Neural cell (in vitro differentiated cells): Measurements from ENCODE around the gene ATP8B3. TPM values are rescaled to one million over a fixed set of nuclear protein-coding genes. Genes with fewer than 3 reads are reported as not detected.

Experiments
- H2AFZ ChIP-seq: fragments of 200-600, 300-800 bp; sonication (generic), shearing (Covaris generic); 2 replicates; pipeline ENCODE4 v1.6.0; 2014; ENCODE audit warnings: low read depth, mild to moderate bottlenecking, antibody characterized with exemption, low read length, moderate library complexity
- H3F3A ChIP-seq: fragments of 200-600 bp; shearing (Covaris generic); 2 replicates; pipeline ENCODE4 v1.6.1; 2016; ENCODE audit warnings: mild to moderate bottlenecking, moderate library complexity, mixed read lengths, antibody characterized with exemption, low read length; ENCODE audit not compliant: insufficient read depth, poor library complexity, severe bottlenecking
- H3K27ac ChIP-seq: fragments of 200-600, 300-800 bp; sonication (generic), shearing (Covaris generic); 2 replicates; pipeline ENCODE4 v1.5.1; 2014; ENCODE audit warnings: mild to moderate bottlenecking, low read length, moderate library complexity
- H3K27me3 ChIP-seq: fragments of 300-800, 200-600 bp; sonication (generic), shearing (Covaris generic); 2 replicates; pipeline ENCODE4 v1.6.0; 2014; ENCODE audit warnings: mild to moderate bottlenecking, low read depth, low read length, moderate library complexity; ENCODE audit not compliant: insufficient read depth
- H3K36me3 ChIP-seq: fragments of 300-800, 200-600 bp; sonication (generic), shearing (Covaris generic); 2 replicates; pipeline ENCODE4 v1.5.1; 2014; ENCODE audit warnings: mild to moderate bottlenecking, antibody characterized with exemption, low read length, moderate library complexity; ENCODE audit not compliant: insufficient read depth
- H3K4me2 ChIP-seq: fragments of 300-800, 200-600 bp; sonication (generic), shearing (Covaris generic); 2 replicates; pipeline ENCODE4 v1.6.0; 2014; ENCODE audit warnings: mild to moderate bottlenecking, low read length
- H3K4me3 ChIP-seq: fragments of 300-800, 200-600 bp; sonication (generic), shearing (Covaris generic); 2 replicates; pipeline ENCODE4 v1.5.1; 2014; ENCODE audit warnings: mild to moderate bottlenecking, low read length, moderate library complexity
- H3K79me2 ChIP-seq: fragments of 200-600 bp; shearing (Covaris generic); replicated peaks from 2 replicates; pipeline ENCODE4 v1.6.0; 2014; ENCODE audit warnings: mild to moderate bottlenecking, low read length, moderate library complexity; ENCODE audit not compliant: insufficient read depth
- H3K9ac ChIP-seq: fragments of 300-800, 200-600 bp; sonication (generic), shearing (Covaris generic); 2 replicates; pipeline ENCODE4 v1.6.1; 2016; ENCODE audit warnings: mild to moderate bottlenecking, low read length, mixed read lengths
- H3K9me2 ChIP-seq: fragments of 200-600 bp; shearing (Covaris generic); 2 replicates; pipeline ENCODE4 v1.6.1; 2016; ENCODE audit warnings: mild to moderate bottlenecking, low read length, mixed read lengths; ENCODE audit not compliant: insufficient read depth
- H3K9me3 ChIP-seq: fragments of 200-600, 300-800 bp; sonication (generic), shearing (Covaris generic); 2 replicates; pipeline ENCODE4 v1.6.1; 2016; ENCODE audit warnings: mild to moderate bottlenecking, mixed run types, low read length, moderate library complexity, mixed read lengths
- H4K20me1 ChIP-seq: fragments of 200-600 bp; shearing (Covaris generic); 2 replicates; pipeline ENCODE4 v1.6.1; 2016; ENCODE audit warnings: mild to moderate bottlenecking, mixed run types; ENCODE audit not compliant: insufficient read depth
- EP300 ChIP-seq: fragments of 450-650 bp; conservative IDR thresholded peaks from 2 replicates; pipeline ENCODE4 v1.6.1; 2014; ENCODE audit warnings: antibody characterized with exemption, mild to moderate bottlenecking, moderate library complexity; ENCODE audit not compliant: poor library complexity, severe bottlenecking
- EZH2 ChIP-seq: fragments of 200-600, 300-800 bp; shearing (Covaris generic), sonication (generic); IDR thresholded peaks from 2 replicates; pipeline ENCODE4 v1.6.1; 2014; ENCODE audit warnings: antibody characterized with exemption, low read length, borderline replicate concordance, mild to moderate bottlenecking; ENCODE audit not compliant: insufficient read depth, poor library complexity, severe bottlenecking
- MXI1 ChIP-seq: fragments of 450-650 bp; conservative IDR thresholded peaks from 2 replicates; pipeline ENCODE4 v1.6.1; 2014; ENCODE audit warnings: antibody characterized with exemption, mild to moderate bottlenecking; ENCODE audit not compliant: poor library complexity, severe bottlenecking
- POLR2AphosphoS5 ChIP-seq: IDR thresholded peaks from 2 replicates; pipeline ENCODE4 v1.6.1; 2012
- RAD21 ChIP-seq: fragments of 450-650 bp; conservative IDR thresholded peaks from 2 replicates; pipeline ENCODE4 v1.6.1; 2014; ENCODE audit warnings: antibody characterized with exemption, mild to moderate bottlenecking, moderate library complexity
- SMC3 ChIP-seq: fragments of 450-650 bp; conservative IDR thresholded peaks from 2 replicates; pipeline ENCODE4 v1.6.1; 2014; ENCODE audit warnings: antibody characterized with exemption, mild to moderate bottlenecking, moderate library complexity; ENCODE audit not compliant: poor library complexity
- TAF1 ChIP-seq: IDR thresholded peaks from 2 replicates; pipeline ENCODE4 v1.6.1; 2012; ENCODE audit warnings: low read depth
- polyA plus RNA-seq: library from polyadenylated mRNA; depleted of rRNA; stranded (reverse); fragments of >200 nt; gene quantifications from 2 replicates; pipeline ENCODE4 v1.2.3, GENCODE V29; 2014
- TF ChIP-seq, protein P1 (sequence below): IDR thresholded peaks from 2 replicates; pipeline ENCODE4 v1.6.1; 2012; ENCODE audit warnings: borderline replicate concordance
- TF ChIP-seq, protein P2 (sequence below): fragments of 450-650 bp; IDR thresholded peaks from 2 replicates; pipeline ENCODE4 v1.5.1; 2014; ENCODE audit warnings: antibody characterized with exemption, mild to moderate bottlenecking, moderate library complexity; ENCODE audit not compliant: poor library complexity, severe bottlenecking

ATP8B3 gene
- polyA plus RNA-seq, 1 donor from 2014 or later = 1.5 TPM

DNA sequence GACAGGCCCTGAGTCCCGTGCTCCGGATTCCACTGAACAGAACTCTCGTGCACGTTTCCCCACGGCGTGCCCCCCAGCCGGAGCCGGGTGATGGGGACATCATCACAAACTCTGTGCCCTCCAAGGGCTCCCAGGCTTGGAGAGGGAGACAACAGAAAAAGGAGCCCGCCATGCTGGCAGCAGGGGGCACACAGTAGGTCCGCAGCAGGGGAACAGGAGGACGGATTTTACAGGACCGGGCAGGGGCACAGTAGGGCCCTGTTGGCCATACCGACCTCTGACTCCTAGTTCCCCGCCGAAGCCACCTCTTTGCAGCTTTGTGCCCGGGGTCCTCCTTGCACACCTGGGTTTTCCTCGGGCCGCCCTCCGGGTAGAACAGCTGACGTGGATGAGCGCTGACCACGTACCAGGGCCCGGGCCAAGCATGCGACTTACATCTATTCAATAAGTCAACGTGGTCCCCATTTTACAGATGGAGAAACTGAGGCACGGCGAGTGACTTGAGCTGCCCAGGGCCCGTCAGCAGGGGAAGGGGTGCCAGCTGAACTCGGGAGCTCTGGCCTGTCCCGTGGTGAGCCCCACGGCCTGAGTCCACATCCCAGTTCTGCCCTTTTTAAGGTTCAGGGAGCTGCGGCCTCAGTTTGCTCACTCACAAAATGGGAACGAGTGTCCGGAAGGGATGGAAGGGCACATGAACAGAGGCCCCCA is 68.9 kb downstream of the ATP8B3 start:
- H3K4me3 ChIP-seq = no peak overlapping the region
- H3F3A ChIP-seq = no peaks in the 10 kb centered on the region
- H3K9me2 ChIP-seq = no peaks in the 10 kb centered on the region
- TF ChIP-seq, protein P1, sequence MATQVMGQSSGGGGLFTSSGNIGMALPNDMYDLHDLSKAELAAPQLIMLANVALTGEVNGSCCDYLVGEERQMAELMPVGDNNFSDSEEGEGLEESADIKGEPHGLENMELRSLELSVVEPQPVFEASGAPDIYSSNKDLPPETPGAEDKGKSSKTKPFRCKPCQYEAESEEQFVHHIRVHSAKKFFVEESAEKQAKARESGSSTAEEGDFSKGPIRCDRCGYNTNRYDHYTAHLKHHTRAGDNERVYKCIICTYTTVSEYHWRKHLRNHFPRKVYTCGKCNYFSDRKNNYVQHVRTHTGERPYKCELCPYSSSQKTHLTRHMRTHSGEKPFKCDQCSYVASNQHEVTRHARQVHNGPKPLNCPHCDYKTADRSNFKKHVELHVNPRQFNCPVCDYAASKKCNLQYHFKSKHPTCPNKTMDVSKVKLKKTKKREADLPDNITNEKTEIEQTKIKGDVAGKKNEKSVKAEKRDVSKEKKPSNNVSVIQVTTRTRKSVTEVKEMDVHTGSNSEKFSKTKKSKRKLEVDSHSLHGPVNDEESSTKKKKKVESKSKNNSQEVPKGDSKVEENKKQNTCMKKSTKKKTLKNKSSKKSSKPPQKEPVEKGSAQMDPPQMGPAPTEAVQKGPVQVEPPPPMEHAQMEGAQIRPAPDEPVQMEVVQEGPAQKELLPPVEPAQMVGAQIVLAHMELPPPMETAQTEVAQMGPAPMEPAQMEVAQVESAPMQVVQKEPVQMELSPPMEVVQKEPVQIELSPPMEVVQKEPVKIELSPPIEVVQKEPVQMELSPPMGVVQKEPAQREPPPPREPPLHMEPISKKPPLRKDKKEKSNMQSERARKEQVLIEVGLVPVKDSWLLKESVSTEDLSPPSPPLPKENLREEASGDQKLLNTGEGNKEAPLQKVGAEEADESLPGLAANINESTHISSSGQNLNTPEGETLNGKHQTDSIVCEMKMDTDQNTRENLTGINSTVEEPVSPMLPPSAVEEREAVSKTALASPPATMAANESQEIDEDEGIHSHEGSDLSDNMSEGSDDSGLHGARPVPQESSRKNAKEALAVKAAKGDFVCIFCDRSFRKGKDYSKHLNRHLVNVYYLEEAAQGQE = no peak
- TF ChIP-seq SMC3 (no peak), EZH2 (no peak), TAF1 (no peak), MXI1 (no peak), POLR2AphosphoS5 (no peak), RAD21 (no peak), EP300 (no peak)
- TF ChIP-seq, protein P2, sequence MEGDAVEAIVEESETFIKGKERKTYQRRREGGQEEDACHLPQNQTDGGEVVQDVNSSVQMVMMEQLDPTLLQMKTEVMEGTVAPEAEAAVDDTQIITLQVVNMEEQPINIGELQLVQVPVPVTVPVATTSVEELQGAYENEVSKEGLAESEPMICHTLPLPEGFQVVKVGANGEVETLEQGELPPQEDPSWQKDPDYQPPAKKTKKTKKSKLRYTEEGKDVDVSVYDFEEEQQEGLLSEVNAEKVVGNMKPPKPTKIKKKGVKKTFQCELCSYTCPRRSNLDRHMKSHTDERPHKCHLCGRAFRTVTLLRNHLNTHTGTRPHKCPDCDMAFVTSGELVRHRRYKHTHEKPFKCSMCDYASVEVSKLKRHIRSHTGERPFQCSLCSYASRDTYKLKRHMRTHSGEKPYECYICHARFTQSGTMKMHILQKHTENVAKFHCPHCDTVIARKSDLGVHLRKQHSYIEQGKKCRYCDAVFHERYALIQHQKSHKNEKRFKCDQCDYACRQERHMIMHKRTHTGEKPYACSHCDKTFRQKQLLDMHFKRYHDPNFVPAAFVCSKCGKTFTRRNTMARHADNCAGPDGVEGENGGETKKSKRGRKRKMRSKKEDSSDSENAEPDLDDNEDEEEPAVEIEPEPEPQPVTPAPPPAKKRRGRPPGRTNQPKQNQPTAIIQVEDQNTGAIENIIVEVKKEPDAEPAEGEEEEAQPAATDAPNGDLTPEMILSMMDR = no peak
- no peak overlapping the region for H3K9ac ChIP-seq
- H3K27me3 ChIP-seq = peaks cover 31% of the 10 kb centered on the region
- H3K79me2 ChIP-seq = no peaks in the 10 kb centered on the region
- no peaks in the 10 kb centered on the region for H3K9me3 ChIP-seq
- H4K20me1 ChIP-seq = no peaks in the 10 kb centered on the region
- H3K4me2 ChIP-seq = no peak overlapping the region
- H3K36me3 ChIP-seq = no peaks in the 10 kb centered on the region
- H2AFZ ChIP-seq = no peak overlapping the region
- H3K27ac ChIP-seq = no peak overlapping the region

DNA sequence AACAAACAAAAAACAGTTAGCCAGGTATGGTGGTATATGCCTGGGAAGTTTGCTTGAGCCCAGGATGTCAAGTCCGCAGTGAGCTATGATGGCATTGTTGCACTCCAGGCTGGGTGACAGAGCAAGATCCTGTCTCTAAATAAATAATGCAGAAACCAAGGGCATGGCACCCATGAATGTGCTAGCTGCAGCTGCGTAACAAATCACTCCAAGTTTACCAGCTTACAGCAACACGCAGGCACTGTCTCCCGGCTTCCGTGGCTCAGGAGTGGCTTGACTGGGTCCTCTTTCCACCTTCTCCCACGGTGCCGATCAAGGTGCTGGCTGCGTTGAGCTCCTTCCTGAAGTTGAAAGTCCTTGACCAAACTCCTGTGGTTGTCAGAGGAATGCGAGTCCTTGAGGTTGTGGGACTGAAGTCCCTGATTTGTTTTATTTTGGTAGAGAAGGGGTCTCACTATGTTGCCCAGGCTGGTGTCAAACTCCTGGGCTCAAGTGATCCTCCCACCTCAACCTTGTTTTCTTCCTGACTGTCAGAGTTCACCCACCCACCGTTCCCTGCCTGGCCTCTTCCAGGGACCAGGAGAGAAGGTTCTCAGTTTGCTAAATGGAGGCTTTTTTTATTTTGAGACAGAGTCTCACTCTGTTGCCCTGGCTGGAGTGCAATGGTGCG is 72.0 kb downstream of the ATP8B3 start:
- no peaks in the 10 kb centered on the region for H3K36me3 ChIP-seq
- no peak overlapping the region for H2AFZ ChIP-seq
- H3K9me3 ChIP-seq = no peaks in the 10 kb centered on the region
- no peaks in the 10 kb centered on the region for H4K20me1 ChIP-seq
- no peaks in the 10 kb centered on the region for H3F3A ChIP-seq
- no peak overlapping the region for H3K4me2 ChIP-seq
- no peak overlapping the region for H3K9ac ChIP-seq
- H3K27me3 ChIP-seq = peaks cover 4% of the 10 kb centered on the region
- TF ChIP-seq RAD21 = no peak
- no peak for TF ChIP-seq EP300
- no peak for TF ChIP-seq POLR2AphosphoS5
- no peak for TF ChIP-seq TAF1
- TF ChIP-seq, protein P1 = no peak
- TF ChIP-seq MXI1 = no peak
- TF ChIP-seq, protein P2 = no peak
- TF ChIP-seq EZH2 = no peak
- H3K27ac ChIP-seq = no peak overlapping the region
- H3K9me2 ChIP-seq = no peaks in the 10 kb centered on the region
- H3K4me3 ChIP-seq = no peak overlapping the region
- no peaks in the 10 kb centered on the region for H3K79me2 ChIP-seq
